ENCODE measurements around the gene DLGAP1. TPM values are rescaled to one million over a fixed set of nuclear protein-coding genes. Genes with fewer than 3 reads are reported as not detected.

The DLGAP1 gene
- total and polyA plus RNA-seq, 2 of the 8 experiments (the other 6 are each of a cell fraction or from before 2014, with no cell fraction given) = 11.8 to 16.9 TPM

- Histone ChIP-seq H3K56ac (replicated peaks; ENCODE audit: insufficient read length, low read depth, low read length) (no peak overlapping the region), H2AFZ (ENCODE audit: low read length) (no peak overlapping the region), H4K8ac (ENCODE audit: extremely low read depth, insufficient read depth, low read length) (no peak overlapping the region), H2BK12ac (ENCODE audit: low read depth, low read length) (no peak overlapping the region), H3K4me1 (replicated peaks in 1 of 4; ENCODE audit: control insufficient read depth in 3 of 4, insufficient read depth in 4 of 4, low read length in 3 of 4) (peaks cover 0 to 14% (median 8%) of the 10 kb centered on the region in 4 experiments; a peak in 5 of 7 replicates), H3K14ac (ENCODE audit: insufficient read length) (no peak overlapping the region), H3K4ac (replicated peaks; ENCODE audit: insufficient read length, low read depth, low read length) (no peak overlapping the region), H3K79me1 (ENCODE audit: low read depth, low read length) (no peaks in the 10 kb centered on the region), H3K27ac (ENCODE audit: low read depth, low read length) (no peak overlapping the region), H2BK120ac (replicated peaks; ENCODE audit: low read depth, low read length) (no peak overlapping the region), H4K91ac (replicated peaks; ENCODE audit: insufficient read length, low read length) (no peak overlapping the region), H3K9me3 (ENCODE audit: insufficient read depth in 2 of 2, low read depth in 1 of 2, low read length in 1 of 2) (no peaks in the 10 kb centered on the region), H3K23me2 (ENCODE audit: low read depth, low read length) (no peaks in the 10 kb centered on the region), H3K18ac (ENCODE audit: extremely low read depth, low read length) (no peak overlapping the region), H2AK5ac (ENCODE audit: low read depth, low read length) (no peak overlapping the region), H3K36me3 (ENCODE audit: control insufficient read depth in 2 of 4, insufficient read depth in 4 of 4, low read length in 3 of 4) (no peaks in the 10 kb centered on the region), H3K23ac (ENCODE audit: insufficient read length) (no peak overlapping the region), H3K4me3 (ENCODE audit: extremely low read depth in 1 of 4, insufficient read depth in 2 of 4, low read depth in 3 of 4, low read length in 4 of 4) (no peak overlapping the region), H3K4me2 (ENCODE audit: insufficient read depth in 1 of 2, low read depth in 2 of 2, low read length in 2 of 2) (no peak overlapping the region), H2BK20ac (ENCODE audit: low read length) (no peak overlapping the region), H3K27me3 (replicated peaks in 1 of 4; ENCODE audit: control insufficient read depth in 3 of 4, extremely low read depth in 1 of 4, insufficient read depth in 3 of 4, low read length in 3 of 4) (no peaks in the 10 kb centered on the region), H2BK5ac (ENCODE audit: low read depth, low read length) (no peak overlapping the region), H4K5ac (ENCODE audit: insufficient read length, low read depth, low read length) (no peak overlapping the region), H3K9ac (replicated peaks in 1 of 4; ENCODE audit: extremely low read depth in 1 of 4, low read depth in 3 of 4, low read length in 3 of 4) (no peak overlapping the region), H4K20me1 (replicated peaks in 1 of 2; ENCODE audit: control insufficient read depth in 1 of 2, insufficient read depth in 2 of 2, low read length in 2 of 2) (no peaks in the 10 kb centered on the region), H3K79me2 (ENCODE audit: control insufficient read depth in 1 of 2, insufficient read depth in 2 of 2, low read length in 2 of 2) (no peaks in the 10 kb centered on the region), H2BK15ac (ENCODE audit: low read length) (no peak overlapping the region)
- CTCF ChIA-PET (ENCODE audit: partially characterized antibody) = interaction anchor here (0.5 to 0.8 kb wide), 3 partner anchors 17 to 286 kb away, joined by 3 to 4 read pairs (median 3); no protein-coding TSS in a partner anchor
- no peak for FAIRE-seq
- 92% methylated on average over 1 of the region's 1 CpG; no CpG with 5 or more reads in 1 of the 2 experiments for whole genome bisulfite sequencing, 2 experiments (ENCODE audit: extremely low coverage in 1 of 2, insufficient coverage in 1 of 2, insufficient read length in 1 of 2, insufficient replicate concordance in 2 of 2, low coverage in 1 of 2, low lambda C conversion rate in 2 of 2, missing lambda C conversion rate in 1 of 2)
- no peak for TF ChIP-seq NRF1 (IDR thresholded peaks at IDR 0.05; ENCODE audit: low read depth, low read length)
- no peak for TF ChIP-seq MAX (IDR thresholded peaks at IDR 0.05)
- no peak for TF ChIP-seq ASH2L (IDR thresholded peaks at IDR 0.05; ENCODE audit: low read length)
- no peak for TF ChIP-seq TCF12 (IDR thresholded peaks at IDR 0.05; ENCODE audit: low read depth, low read length)
- TF ChIP-seq HDAC6 (IDR thresholded peaks at IDR 0.05; ENCODE audit: low read depth, low read length) = no peak
- TF ChIP-seq TAF7 (optimal IDR thresholded peaks at IDR 0.05; ENCODE audit: borderline replicate concordance, low read depth, low read length) = no peak
- no peak for TF ChIP-seq CBX8 (IDR thresholded peaks at IDR 0.05; ENCODE audit: borderline replicate concordance, low read depth, low read length)
- no peak for TF ChIP-seq SIRT6 (IDR thresholded peaks at IDR 0.05; ENCODE audit: low read length)
- no peak for DNase-seq (ENCODE audit: low read depth in 1 of 2, low spot score in 2 of 2)
- POLR2A ChIA-PET (ENCODE audit: partially characterized antibody) = no interaction called here
Measured at GRCh38 chr18:3720159-3720558, 734.9 kb downstream of the DLGAP1 start.
